DND-41 (cell line): Measurements from ENCODE around the gene TMEM132C.

ENCODE experiments used
- ATAC-seq: fragments of 200-7000 bp; cut with Tn5 transposase; 3 replicates; pipeline ENCODE4 v1.9.1; 2021; ENCODE audit warnings: low read depth; ENCODE audit not compliant: insufficient read depth
- DNase-seq: peaks from one replicate; pipeline ENCODE4 v3.0.0-alpha.2; 2020
- H2AFZ ChIP-seq: 2 replicates; pipeline ENCODE4 v1.6.0; 2012; ENCODE audit warnings: low read depth, low read length
- H3K27ac ChIP-seq: 2 replicates; pipeline ENCODE4 v1.5.1; 2012; ENCODE audit warnings: low read length, inconsistent platforms
- H3K27me3 ChIP-seq: fragments of 200-600 bp; sonication (generic); 2 replicates; pipeline ENCODE4 v1.6.0; 2012; ENCODE audit warnings: low read length, mild to moderate bottlenecking, inconsistent platforms; ENCODE audit not compliant: insufficient read depth, poor library complexity
- H3K36me3 ChIP-seq: 2 replicates; pipeline ENCODE4 v1.5.1; 2012; ENCODE audit warnings: low read length, inconsistent platforms; ENCODE audit not compliant: insufficient read depth
- H3K4me1 ChIP-seq: 2 replicates; pipeline ENCODE4 v1.5.1; 2012; ENCODE audit warnings: mild to moderate bottlenecking, low read length; ENCODE audit not compliant: insufficient read depth
- H3K4me2 ChIP-seq: 2 replicates; pipeline ENCODE4 v1.6.0; 2012; ENCODE audit warnings: mild to moderate bottlenecking, moderate library complexity, low read length, inconsistent platforms; ENCODE audit not compliant: insufficient read depth
- H3K4me3 ChIP-seq, 2 experiments: fragments of 200-600 bp in 1 of 2; shearing (Covaris generic) in 1 of 2; 2 replicates each; pipeline ENCODE4 v1.5.1; 2012 to 2016; ENCODE audit warnings: inconsistent platforms in 2 of 2, low read length in 2 of 2, mild to moderate bottlenecking in 2 of 2, low read depth in 1 of 2, moderate library complexity in 1 of 2
- H3K79me2 ChIP-seq: 2 replicates; pipeline ENCODE4 v1.6.0; 2012; ENCODE audit warnings: low read length, inconsistent platforms; ENCODE audit not compliant: insufficient read depth
- H3K9ac ChIP-seq: 2 replicates; pipeline ENCODE4 v1.6.0; 2012; ENCODE audit warnings: low read depth, mild to moderate bottlenecking, inconsistent platforms, low read length, moderate library complexity
- H3K9me3 ChIP-seq: 2 replicates; pipeline ENCODE4 v1.5.1; 2012; ENCODE audit warnings: low read length, moderate library complexity, mild to moderate bottlenecking, inconsistent platforms; ENCODE audit not compliant: insufficient read depth, severe bottlenecking
- H4K20me1 ChIP-seq: 2 replicates; pipeline ENCODE4 v1.6.0; 2012; ENCODE audit warnings: low read length; ENCODE audit not compliant: insufficient read depth
- EZH2 ChIP-seq: IDR thresholded peaks from 3 replicates; pipeline ENCODE4 v1.6.1; 2012; ENCODE audit warnings: borderline replicate concordance, low read depth, mild to moderate bottlenecking, moderate library complexity, low read length, inconsistent platforms; ENCODE audit not compliant: severe bottlenecking
- TF ChIP-seq, protein P1 (sequence below): IDR thresholded peaks from 2 replicates; pipeline ENCODE4 v1.5.1; 2012; ENCODE audit warnings: borderline replicate concordance, low read length, moderate library complexity, mild to moderate bottlenecking; ENCODE audit not compliant: poor library complexity, severe bottlenecking; ENCODE audit errors: extremely low read depth

The TMEM132C gene

DNA sequence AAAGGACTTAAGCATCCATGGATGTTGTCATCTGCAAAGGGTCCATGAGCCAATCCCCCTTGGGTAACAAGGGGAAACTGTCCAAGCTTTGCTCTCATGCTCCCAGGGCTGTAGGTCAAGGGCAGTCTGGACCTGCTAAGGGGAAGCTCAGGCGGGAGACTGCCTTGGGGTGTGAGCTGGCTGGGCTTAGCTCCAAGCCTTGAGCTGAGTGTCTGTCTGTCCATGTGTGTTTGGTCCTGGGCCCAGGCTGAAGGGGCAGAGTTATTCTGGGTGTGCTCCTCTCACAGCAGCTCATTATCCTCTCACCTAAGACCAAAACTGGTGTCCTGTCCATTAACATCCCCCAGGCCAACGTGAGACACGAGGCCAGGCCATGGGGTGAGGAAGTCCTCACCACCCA is 282.0 kb downstream of the TMEM132C start:
- Histone ChIP-seq H3K36me3 (no peaks in the 10 kb centered on the region), H3K27me3 (no peaks in the 10 kb centered on the region), H4K20me1 (no peaks in the 10 kb centered on the region), H2AFZ (no peak overlapping the region), H3K4me3 (no peak overlapping the region), H3K27ac (no peak overlapping the region), H3K79me2 (no peaks in the 10 kb centered on the region), H3K9ac (no peak overlapping the region), H3K4me1 (no peaks in the 10 kb centered on the region), H3K4me2 (no peak overlapping the region), H3K9me3 (no peaks in the 10 kb centered on the region)
- DNase-seq (no peak), ATAC-seq (no peak)
- TF ChIP-seq, protein P1, sequence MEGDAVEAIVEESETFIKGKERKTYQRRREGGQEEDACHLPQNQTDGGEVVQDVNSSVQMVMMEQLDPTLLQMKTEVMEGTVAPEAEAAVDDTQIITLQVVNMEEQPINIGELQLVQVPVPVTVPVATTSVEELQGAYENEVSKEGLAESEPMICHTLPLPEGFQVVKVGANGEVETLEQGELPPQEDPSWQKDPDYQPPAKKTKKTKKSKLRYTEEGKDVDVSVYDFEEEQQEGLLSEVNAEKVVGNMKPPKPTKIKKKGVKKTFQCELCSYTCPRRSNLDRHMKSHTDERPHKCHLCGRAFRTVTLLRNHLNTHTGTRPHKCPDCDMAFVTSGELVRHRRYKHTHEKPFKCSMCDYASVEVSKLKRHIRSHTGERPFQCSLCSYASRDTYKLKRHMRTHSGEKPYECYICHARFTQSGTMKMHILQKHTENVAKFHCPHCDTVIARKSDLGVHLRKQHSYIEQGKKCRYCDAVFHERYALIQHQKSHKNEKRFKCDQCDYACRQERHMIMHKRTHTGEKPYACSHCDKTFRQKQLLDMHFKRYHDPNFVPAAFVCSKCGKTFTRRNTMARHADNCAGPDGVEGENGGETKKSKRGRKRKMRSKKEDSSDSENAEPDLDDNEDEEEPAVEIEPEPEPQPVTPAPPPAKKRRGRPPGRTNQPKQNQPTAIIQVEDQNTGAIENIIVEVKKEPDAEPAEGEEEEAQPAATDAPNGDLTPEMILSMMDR, result no peak
- no peak for TF ChIP-seq EZH2

DNA sequence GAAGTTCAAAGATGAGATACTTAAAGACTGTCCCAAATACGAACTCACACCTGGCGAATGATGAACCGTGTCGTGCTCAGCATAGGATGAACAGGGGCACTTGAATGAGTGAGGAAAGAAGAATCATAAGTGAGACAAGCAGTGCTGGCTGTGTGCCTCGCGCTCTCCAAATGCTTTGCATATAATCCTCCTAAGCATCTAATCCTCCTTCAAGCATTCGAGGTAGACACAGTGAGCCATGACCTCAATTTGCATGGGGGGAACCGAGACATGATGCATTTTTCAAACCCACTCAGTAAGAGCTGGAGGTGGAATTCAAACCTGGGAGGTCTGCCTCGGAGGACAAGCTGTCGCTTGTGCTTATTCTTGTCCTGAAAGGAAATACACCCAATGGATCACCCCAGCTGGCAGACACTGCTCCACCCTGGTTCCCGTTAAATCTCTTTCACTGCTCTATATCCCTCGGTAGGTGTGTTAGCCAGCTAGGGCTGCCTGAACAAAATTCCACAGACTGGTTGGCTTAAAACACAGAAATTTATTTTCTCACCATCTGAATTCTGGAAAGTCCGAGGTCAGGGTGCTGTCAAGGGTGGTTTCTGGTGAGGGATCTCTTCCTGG is 282.7 kb downstream of the TMEM132C start:
- Histone ChIP-seq H3K4me2 (no peak overlapping the region), H3K27ac (no peak overlapping the region), H2AFZ (no peak overlapping the region), H3K4me1 (no peaks in the 10 kb centered on the region), H3K27me3 (no peaks in the 10 kb centered on the region), H3K9me3 (no peaks in the 10 kb centered on the region), H3K4me3 (no peak overlapping the region), H3K79me2 (no peaks in the 10 kb centered on the region), H4K20me1 (no peaks in the 10 kb centered on the region), H3K9ac (no peak overlapping the region), H3K36me3 (no peaks in the 10 kb centered on the region)
- no peak for ATAC-seq
- no peak for DNase-seq
- no peak for TF ChIP-seq EZH2
- TF ChIP-seq, protein P1, result no peak

DNA sequence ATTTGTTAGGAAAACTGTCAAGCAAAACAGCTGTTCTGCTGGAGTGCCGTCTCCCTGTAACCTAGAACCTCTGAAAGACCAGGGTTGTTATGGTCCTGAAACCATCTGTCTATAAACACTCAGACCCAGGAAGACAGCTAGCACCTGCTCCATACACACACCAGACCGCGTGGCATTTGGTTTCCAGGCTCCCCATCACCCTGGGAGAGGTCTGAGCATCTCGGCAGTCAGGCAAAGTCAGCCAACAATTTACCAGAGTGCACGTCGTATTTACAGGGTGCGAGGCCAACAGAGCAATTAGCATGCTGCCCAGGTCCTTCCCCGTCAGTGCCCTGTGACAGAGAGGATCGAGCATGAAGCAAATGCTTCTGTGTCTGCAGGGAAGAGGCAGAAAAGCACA is 284.3 kb downstream of the TMEM132C start:
- no peaks in the 10 kb centered on the region for H3K9me3 ChIP-seq
- no peak for TF ChIP-seq EZH2
- TF ChIP-seq, protein P1, result no peak
- H3K36me3 ChIP-seq, result no peaks in the 10 kb centered on the region
- ATAC-seq, result no peak
- DNase-seq, result no peak
- no peak overlapping the region for H3K4me3 ChIP-seq
- H3K79me2 ChIP-seq, result no peaks in the 10 kb centered on the region
- no peak overlapping the region for H3K9ac ChIP-seq
- no peak overlapping the region for H2AFZ ChIP-seq
- no peak overlapping the region for H3K27ac ChIP-seq
- no peaks in the 10 kb centered on the region for H4K20me1 ChIP-seq
- H3K4me2 ChIP-seq, result no peak overlapping the region
- H3K27me3 ChIP-seq, result no peaks in the 10 kb centered on the region
- H3K4me1 ChIP-seq, result no peaks in the 10 kb centered on the region
